Liver (tissue), 9 donors: ENCODE data around the gene CLEC1B. TPM values are rescaled to one million over a fixed set of nuclear protein-coding genes. Genes with fewer than 3 reads are reported as not detected.
"Not testable (repeated sequence)": the region's sequence is repeated elsewhere in the genome, so short reads cannot be mapped to it uniquely, and the experiment has no call there.

Experiments
- DNase-seq: peaks from one replicate; pipeline ENCODE4 v3.0.0-alpha.2; 2017; ENCODE audit warnings: low spot score
- H3K27ac ChIP-seq, 2 donors: one replicate each; pipeline ENCODE4 v1.7.0; 2013; ENCODE audit warnings: inconsistent platforms in 2 of 2, low read length in 2 of 2, control low read depth in 1 of 2, low read depth in 1 of 2, mild to moderate bottlenecking in 1 of 2
- H3K27me3 ChIP-seq, 4 donors: one replicate each; pipeline versions ENCODE4 v1.6.1 to v1.7.0; 2013; ENCODE audit warnings: low read length in 3 of 4, inconsistent platforms in 1 of 4, mild to moderate bottlenecking in 1 of 4, moderate library complexity in 1 of 4; ENCODE audit not compliant: control insufficient read depth in 4 of 4, insufficient read depth in 4 of 4
- H3K36me3 ChIP-seq, 4 donors: one replicate each; pipeline versions ENCODE4 v1.6.1 to v1.7.0; 2013; ENCODE audit warnings: low read length in 3 of 4, mild to moderate bottlenecking in 3 of 4, low read depth in 1 of 4, moderate library complexity in 1 of 4; ENCODE audit not compliant: control insufficient read depth in 4 of 4, insufficient read depth in 3 of 4
- H3K4me1 ChIP-seq, 4 donors: one replicate each; pipeline versions ENCODE4 v1.6.1 to v1.7.0; 2013; ENCODE audit warnings: low read length in 3 of 4, mild to moderate bottlenecking in 3 of 4, moderate library complexity in 1 of 4; ENCODE audit not compliant: control insufficient read depth in 4 of 4, insufficient read depth in 4 of 4
- H3K4me3 ChIP-seq, 3 donors: one replicate each; pipeline versions ENCODE4 v1.6.1 to v1.7.0; 2013; ENCODE audit warnings: low read length in 3 of 3, control low read depth in 1 of 3, low read depth in 1 of 3, mild to moderate bottlenecking in 1 of 3
- H3K9ac ChIP-seq, 2 donors: one replicate each; pipeline ENCODE4 v1.7.0; 2013; ENCODE audit warnings: low read length in 2 of 2, mild to moderate bottlenecking in 2 of 2, moderate library complexity in 2 of 2, control low read depth in 1 of 2, low read depth in 1 of 2
- H3K9me3 ChIP-seq, 4 donors: one replicate each; pipeline versions ENCODE4 v1.6.1 to v1.7.0; 2013; ENCODE audit warnings: low read length in 3 of 4; ENCODE audit not compliant: control insufficient read depth in 4 of 4
- EGR1 ChIP-seq, 2 donors: IDR thresholded peaks; 2 replicates each; pipeline ENCODE4 v1.6.1; 2016 to 2018; ENCODE audit warnings: antibody characterized with exemption in 2 of 2, low read depth in 2 of 2
- FOXA1 ChIP-seq: IDR thresholded peaks from 2 replicates; pipeline ENCODE4 v1.6.1; 2016; ENCODE audit warnings: antibody characterized with exemption
- FOXA2 ChIP-seq: IDR thresholded peaks from 2 replicates; pipeline ENCODE4 v1.6.1; 2016; ENCODE audit warnings: antibody characterized with exemption
- GABPA ChIP-seq, 2 donors: IDR thresholded peaks in 1 of 2; conservative IDR thresholded peaks in 1 of 2; 2 replicates each; pipeline ENCODE4 v1.6.1; 2016; ENCODE audit warnings: antibody characterized with exemption in 2 of 2, mild to moderate bottlenecking in 1 of 2, moderate library complexity in 1 of 2
- HNF4A ChIP-seq, 2 donors: conservative IDR thresholded peaks; 2 replicates each; pipeline ENCODE4 v1.6.1; 2016; ENCODE audit warnings: antibody characterized with exemption in 2 of 2, mild to moderate bottlenecking in 2 of 2
- HNF4G ChIP-seq: IDR thresholded peaks from 2 replicates; pipeline ENCODE4 v1.6.1; 2016; ENCODE audit warnings: antibody characterized with exemption
- JUND ChIP-seq, 2 donors: IDR thresholded peaks; 2 replicates each; pipeline ENCODE4 v1.6.1; 2016; ENCODE audit warnings: antibody characterized with exemption in 2 of 2
- NR2F2 ChIP-seq: IDR thresholded peaks from 2 replicates; pipeline ENCODE4 v1.6.1; 2016; ENCODE audit warnings: antibody characterized with exemption
- RAD21 ChIP-seq, 2 donors: IDR thresholded peaks; 2 replicates each; pipeline ENCODE4 v1.6.1; 2016; ENCODE audit warnings: antibody characterized with exemption in 2 of 2, mild to moderate bottlenecking in 2 of 2
- RXRA ChIP-seq, 2 donors: IDR thresholded peaks; 2 replicates each; pipeline ENCODE4 v1.6.1; 2017 to 2018; ENCODE audit warnings: antibody characterized with exemption in 2 of 2, mild to moderate bottlenecking in 1 of 2
- SP1 ChIP-seq: IDR thresholded peaks from 2 replicates; pipeline ENCODE4 v1.6.1; 2018; ENCODE audit warnings: antibody characterized with exemption, mild to moderate bottlenecking
- TAF1 ChIP-seq: conservative IDR thresholded peaks from 2 replicates; pipeline ENCODE4 v1.6.1; 2016; ENCODE audit warnings: antibody characterized with exemption, mild to moderate bottlenecking
- YY1 ChIP-seq: IDR thresholded peaks from 2 replicates; pipeline ENCODE4 v1.6.1; 2016; ENCODE audit warnings: antibody characterized with exemption, mild to moderate bottlenecking
- WGBS: extraction: QIAGEN DNeasy Blood & Tissue Kit; methylation state at CpG from one replicate; pipeline ENCODE4 v1.1.7; 2013; 5-methylcytosine and 5-hydroxymethylcytosine counted together
- polyA plus RNA-seq, 2 donors: library from polyadenylated mRNA; stranded (reverse) in 1 of 2; unstranded in 1 of 2; fragments of 200-250 nt in 1 of 2; fragments of >200 nt in 1 of 2; fragmentation: Nextera tagmentation in 1 of 2; extraction: Ambion mirVana in 1 of 2; gene quantifications; one replicate each; pipeline versions ENCODE4 v1.2.1 to v1.2.3, GENCODE V29; 2013 to 2015
- total RNA-seq, 2 donors: library from RNA; depleted of rRNA; stranded (reverse); fragments of >200 nt; gene quantifications; one replicate each; pipeline ENCODE4 v1.2.3, GENCODE V29; 2014
- TF ChIP-seq, protein P1 (sequence below): IDR thresholded peaks from 2 replicates; pipeline ENCODE4 v1.6.1; 2016; ENCODE audit warnings: antibody characterized with exemption
- TF ChIP-seq, protein P2 (sequence below): IDR thresholded peaks from 2 replicates; pipeline ENCODE4 v1.6.1; 2016; ENCODE audit warnings: antibody characterized with exemption
- TF ChIP-seq, protein P3 (sequence below): IDR thresholded peaks from 2 replicates; pipeline ENCODE4 v1.6.1; 2016; ENCODE audit warnings: antibody characterized with exemption
- TF ChIP-seq, protein P4 (sequence below): IDR thresholded peaks from 2 replicates; pipeline ENCODE4 v1.6.1; 2016; ENCODE audit warnings: antibody characterized with exemption, mild to moderate bottlenecking
- TF ChIP-seq, protein P5 (sequence below): fragments of 150-350 bp; IDR thresholded peaks from 2 replicates; pipeline ENCODE4 v1.5.1; 2017; ENCODE audit warnings: improper control_type of control experiment, low read depth, low read length; ENCODE audit not compliant: missing input control
- donor health status: healthy.
- donor health status: healthy.
- donor health status: healthy.
- donor health status: healthy.
- donor health status: healthy.

Gene CLEC1B
- total and polyA plus RNA-seq, 4 donors, result 28.0 to 36.4 (median 31.5) TPM

DNA sequence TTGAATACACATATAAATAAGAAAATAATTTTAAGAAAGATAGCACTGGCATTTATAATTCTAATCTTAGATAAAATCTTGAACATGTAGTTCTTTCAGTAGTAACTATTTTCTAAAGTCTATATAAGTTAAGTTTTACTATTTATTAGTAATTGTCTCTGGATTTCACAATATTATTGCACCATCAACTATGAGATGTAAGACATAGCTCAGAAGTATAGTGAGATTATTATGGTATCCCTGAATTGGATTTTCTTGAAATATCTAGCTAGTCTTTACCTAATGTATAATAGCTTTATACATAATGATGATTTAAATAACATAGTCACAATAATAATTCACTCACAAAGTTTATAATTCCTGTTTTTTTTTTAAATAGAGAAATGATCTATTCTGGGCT is 21.0 kb downstream of the CLEC1B start:
- Histone ChIP-seq H3K9me3 (no peaks in the 10 kb centered on the region), H3K27ac (no peak overlapping the region), H3K9ac (no peak overlapping the region), H3K36me3 (no peaks in the 10 kb centered on the region), H3K4me1 (no peaks in the 10 kb centered on the region), H3K4me3 (no peak overlapping the region), H3K27me3 (peaks cover 0 to 7% (median 0%) of the 10 kb centered on the region in 4 donors)
- DNase-seq, result no peak
- no peak for TF ChIP-seq HNF4A (conservative IDR thresholded peaks at IDR 0.05)
- TF ChIP-seq, protein P1, sequence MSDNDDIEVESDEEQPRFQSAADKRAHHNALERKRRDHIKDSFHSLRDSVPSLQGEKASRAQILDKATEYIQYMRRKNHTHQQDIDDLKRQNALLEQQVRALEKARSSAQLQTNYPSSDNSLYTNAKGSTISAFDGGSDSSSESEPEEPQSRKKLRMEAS, result no peak
- no peak for TF ChIP-seq RAD21 (IDR thresholded peaks at IDR 0.05)
- TF ChIP-seq YY1, result no peak
- TF ChIP-seq, protein P2, sequence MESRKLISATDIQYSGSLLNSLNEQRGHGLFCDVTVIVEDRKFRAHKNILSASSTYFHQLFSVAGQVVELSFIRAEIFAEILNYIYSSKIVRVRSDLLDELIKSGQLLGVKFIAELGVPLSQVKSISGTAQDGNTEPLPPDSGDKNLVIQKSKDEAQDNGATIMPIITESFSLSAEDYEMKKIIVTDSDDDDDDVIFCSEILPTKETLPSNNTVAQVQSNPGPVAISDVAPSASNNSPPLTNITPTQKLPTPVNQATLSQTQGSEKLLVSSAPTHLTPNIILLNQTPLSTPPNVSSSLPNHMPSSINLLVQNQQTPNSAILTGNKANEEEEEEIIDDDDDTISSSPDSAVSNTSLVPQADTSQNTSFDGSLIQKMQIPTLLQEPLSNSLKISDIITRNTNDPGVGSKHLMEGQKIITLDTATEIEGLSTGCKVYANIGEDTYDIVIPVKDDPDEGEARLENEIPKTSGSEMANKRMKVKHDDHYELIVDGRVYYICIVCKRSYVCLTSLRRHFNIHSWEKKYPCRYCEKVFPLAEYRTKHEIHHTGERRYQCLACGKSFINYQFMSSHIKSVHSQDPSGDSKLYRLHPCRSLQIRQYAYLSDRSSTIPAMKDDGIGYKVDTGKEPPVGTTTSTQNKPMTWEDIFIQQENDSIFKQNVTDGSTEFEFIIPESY, result no peak
- no peak for TF ChIP-seq HNF4G
- TF ChIP-seq, protein P3, sequence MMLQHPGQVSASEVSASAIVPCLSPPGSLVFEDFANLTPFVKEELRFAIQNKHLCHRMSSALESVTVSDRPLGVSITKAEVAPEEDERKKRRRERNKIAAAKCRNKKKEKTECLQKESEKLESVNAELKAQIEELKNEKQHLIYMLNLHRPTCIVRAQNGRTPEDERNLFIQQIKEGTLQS, result no peak
- TF ChIP-seq, protein P4, sequence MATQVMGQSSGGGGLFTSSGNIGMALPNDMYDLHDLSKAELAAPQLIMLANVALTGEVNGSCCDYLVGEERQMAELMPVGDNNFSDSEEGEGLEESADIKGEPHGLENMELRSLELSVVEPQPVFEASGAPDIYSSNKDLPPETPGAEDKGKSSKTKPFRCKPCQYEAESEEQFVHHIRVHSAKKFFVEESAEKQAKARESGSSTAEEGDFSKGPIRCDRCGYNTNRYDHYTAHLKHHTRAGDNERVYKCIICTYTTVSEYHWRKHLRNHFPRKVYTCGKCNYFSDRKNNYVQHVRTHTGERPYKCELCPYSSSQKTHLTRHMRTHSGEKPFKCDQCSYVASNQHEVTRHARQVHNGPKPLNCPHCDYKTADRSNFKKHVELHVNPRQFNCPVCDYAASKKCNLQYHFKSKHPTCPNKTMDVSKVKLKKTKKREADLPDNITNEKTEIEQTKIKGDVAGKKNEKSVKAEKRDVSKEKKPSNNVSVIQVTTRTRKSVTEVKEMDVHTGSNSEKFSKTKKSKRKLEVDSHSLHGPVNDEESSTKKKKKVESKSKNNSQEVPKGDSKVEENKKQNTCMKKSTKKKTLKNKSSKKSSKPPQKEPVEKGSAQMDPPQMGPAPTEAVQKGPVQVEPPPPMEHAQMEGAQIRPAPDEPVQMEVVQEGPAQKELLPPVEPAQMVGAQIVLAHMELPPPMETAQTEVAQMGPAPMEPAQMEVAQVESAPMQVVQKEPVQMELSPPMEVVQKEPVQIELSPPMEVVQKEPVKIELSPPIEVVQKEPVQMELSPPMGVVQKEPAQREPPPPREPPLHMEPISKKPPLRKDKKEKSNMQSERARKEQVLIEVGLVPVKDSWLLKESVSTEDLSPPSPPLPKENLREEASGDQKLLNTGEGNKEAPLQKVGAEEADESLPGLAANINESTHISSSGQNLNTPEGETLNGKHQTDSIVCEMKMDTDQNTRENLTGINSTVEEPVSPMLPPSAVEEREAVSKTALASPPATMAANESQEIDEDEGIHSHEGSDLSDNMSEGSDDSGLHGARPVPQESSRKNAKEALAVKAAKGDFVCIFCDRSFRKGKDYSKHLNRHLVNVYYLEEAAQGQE, result no peak
- TF ChIP-seq, protein P5, sequence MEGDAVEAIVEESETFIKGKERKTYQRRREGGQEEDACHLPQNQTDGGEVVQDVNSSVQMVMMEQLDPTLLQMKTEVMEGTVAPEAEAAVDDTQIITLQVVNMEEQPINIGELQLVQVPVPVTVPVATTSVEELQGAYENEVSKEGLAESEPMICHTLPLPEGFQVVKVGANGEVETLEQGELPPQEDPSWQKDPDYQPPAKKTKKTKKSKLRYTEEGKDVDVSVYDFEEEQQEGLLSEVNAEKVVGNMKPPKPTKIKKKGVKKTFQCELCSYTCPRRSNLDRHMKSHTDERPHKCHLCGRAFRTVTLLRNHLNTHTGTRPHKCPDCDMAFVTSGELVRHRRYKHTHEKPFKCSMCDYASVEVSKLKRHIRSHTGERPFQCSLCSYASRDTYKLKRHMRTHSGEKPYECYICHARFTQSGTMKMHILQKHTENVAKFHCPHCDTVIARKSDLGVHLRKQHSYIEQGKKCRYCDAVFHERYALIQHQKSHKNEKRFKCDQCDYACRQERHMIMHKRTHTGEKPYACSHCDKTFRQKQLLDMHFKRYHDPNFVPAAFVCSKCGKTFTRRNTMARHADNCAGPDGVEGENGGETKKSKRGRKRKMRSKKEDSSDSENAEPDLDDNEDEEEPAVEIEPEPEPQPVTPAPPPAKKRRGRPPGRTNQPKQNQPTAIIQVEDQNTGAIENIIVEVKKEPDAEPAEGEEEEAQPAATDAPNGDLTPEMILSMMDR, result no peak
- TF ChIP-seq TAF1, result no peak
- TF ChIP-seq JUND (IDR thresholded peaks at IDR 0.05), result no peak
- TF ChIP-seq NR2F2, result no peak
- TF ChIP-seq FOXA2, result no peak
- TF ChIP-seq RXRA (IDR thresholded peaks at IDR 0.05), result no peak
- no peak for TF ChIP-seq SP1
- no peak for TF ChIP-seq EGR1 (IDR thresholded peaks at IDR 0.05; ENCODE audit: low read depth in 2 of 2)
- no peak for TF ChIP-seq FOXA1
- TF ChIP-seq GABPA (IDR thresholded peaks at IDR 0.05 in 1 of 2, conservative IDR thresholded peaks at IDR 0.05 in 1 of 2), result no peak

DNA sequence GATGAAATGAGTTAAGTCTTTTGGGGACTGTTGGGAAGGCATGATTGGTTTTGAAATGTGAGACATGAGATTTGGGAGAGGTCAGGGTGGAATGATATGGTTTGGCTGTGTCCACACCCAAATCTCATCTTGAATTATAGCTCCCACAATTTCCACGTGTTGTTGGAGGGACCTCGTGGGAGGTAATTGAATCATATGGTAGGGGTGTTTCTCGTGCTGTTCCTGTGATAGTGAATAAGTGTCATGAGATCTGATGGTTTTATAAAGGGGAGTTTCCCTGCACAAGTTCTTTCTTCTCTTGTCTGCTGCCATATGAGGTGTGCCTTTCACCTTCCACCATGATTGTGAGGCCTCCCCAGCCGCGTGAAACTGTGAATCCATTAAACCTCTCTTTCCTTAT is 22.3 kb downstream of the CLEC1B start:
- not testable (repeated sequence) for H3K27me3 ChIP-seq, H3K9ac ChIP-seq, H3K36me3 ChIP-seq, H3K4me1 ChIP-seq, H3K4me3 ChIP-seq, DNase-seq, H3K9me3 ChIP-seq, H3K27ac ChIP-seq
- 61% methylated on average over 5 of the region's 5 CpGs for whole genome bisulfite sequencing
